ENCODE results near the gene CAMK1D.
"Not testable (repeated sequence)": the region's sequence is repeated elsewhere in the genome, so short reads cannot be mapped to it uniquely, and the experiment has no call there.

Gene CAMK1D

DNA sequence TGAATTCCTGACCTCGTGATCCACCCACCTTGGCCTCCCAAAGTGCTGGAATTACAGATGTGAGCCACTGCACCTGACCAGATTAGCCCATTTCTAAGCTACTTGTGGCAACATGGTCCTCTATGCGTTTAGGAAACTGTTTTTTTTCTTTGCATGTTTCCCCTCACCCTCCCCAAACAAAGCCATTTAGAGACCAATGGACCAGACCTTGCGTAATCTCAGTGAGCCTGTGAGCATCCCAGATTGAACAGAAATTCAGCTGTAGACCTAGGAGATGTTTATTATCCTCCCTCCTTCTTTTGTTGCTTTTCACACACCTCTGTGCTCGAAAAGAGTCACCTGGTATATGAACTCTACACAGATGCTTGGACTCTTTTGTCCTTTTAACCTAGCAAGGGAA is 28.5 kb upstream of the CAMK1D start:
- Mint-ChIP-seq H3K27ac (no peak overlapping the region), H3K27me3 (ENCODE audit: low read depth) (peaks cover 9% of the 10 kb centered on the region), H3K4me1 (peaks cover under 1% of the 10 kb centered on the region), H3K4me3 (no peak overlapping the region), H3K36me3 (ENCODE audit: low read depth) (no peaks in the 10 kb centered on the region), H3K9me3 (no peaks in the 10 kb centered on the region)
- no peak for TF ChIP-seq CTCF (IDR thresholded peaks at IDR 0.05; ENCODE audit: unreplicated experiment in 3 of 3)

DNA sequence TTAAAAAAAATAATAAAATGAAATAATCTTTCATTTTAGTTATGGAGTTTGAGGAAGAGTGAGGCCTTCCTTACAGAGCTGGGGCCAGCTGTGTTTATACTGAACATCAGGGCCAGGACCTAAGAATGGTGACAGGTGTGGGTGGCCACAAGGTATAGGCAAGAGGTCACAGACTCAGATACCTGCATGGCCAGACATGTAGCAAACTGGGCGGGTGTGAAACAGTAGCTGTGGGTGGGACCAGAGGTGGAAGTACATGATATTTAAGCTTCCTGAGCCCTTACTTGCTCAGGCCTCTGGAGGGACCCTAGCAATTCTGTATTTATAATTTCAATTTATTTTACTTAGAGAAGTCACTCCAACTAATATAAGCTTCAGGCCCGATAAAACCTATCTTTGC is 27.7 kb upstream of the CAMK1D start:
- peaks cover 9% of the 10 kb centered on the region for H3K27me3 Mint-ChIP-seq (ENCODE audit: low read depth)
- H3K36me3 Mint-ChIP-seq (ENCODE audit: low read depth) = no peaks in the 10 kb centered on the region
- TF ChIP-seq CTCF (IDR thresholded peaks at IDR 0.05; ENCODE audit: unreplicated experiment in 3 of 3) = no peak
- H3K4me1 Mint-ChIP-seq = peaks cover 6% of the 10 kb centered on the region
- H3K9me3 Mint-ChIP-seq = no peaks in the 10 kb centered on the region
- no peak overlapping the region for H3K4me3 Mint-ChIP-seq
- H3K27ac Mint-ChIP-seq = no peak overlapping the region

- TF ChIP-seq CTCF (IDR thresholded peaks at IDR 0.05; ENCODE audit: unreplicated experiment in 3 of 3) = no peak
- Mint-ChIP-seq H3K27me3 (ENCODE audit: low read depth) (peaks cover 9% of the 10 kb centered on the region), H3K27ac (no peak overlapping the region), H3K4me3 (no peak overlapping the region), H3K9me3 (no peaks in the 10 kb centered on the region), H3K36me3 (ENCODE audit: low read depth) (no peaks in the 10 kb centered on the region), H3K4me1 (peaks cover 6% of the 10 kb centered on the region)
Measured at GRCh38 chr10:12322583-12323131, 26.7 kb upstream of the CAMK1D start.

DNA sequence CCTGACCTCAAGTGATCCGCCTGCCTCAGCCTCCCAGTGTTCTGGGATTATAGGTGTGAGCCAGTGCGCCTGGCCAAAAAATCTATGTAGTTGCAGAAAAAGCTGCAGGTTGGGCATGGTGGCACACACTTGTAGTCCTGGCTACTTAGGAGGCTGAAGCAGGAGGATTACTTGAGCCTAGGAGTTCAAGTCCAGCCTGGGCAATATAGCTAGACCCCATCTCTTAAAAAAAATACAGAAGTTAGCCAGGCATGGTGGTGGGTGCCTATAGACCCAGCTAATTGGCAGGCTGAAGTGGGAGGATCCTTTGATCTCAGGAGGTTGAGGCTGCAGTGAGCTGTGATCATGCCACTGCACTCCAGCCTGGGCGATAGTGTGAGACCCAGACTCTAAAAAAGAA is 24.8 kb upstream of the CAMK1D start:
- Mint-ChIP-seq H3K4me3 (no peak overlapping the region), H3K27me3 (ENCODE audit: low read depth) (peaks cover 12% of the 10 kb centered on the region), H3K36me3 (ENCODE audit: low read depth) (no peaks in the 10 kb centered on the region), H3K4me1 (peaks cover 6% of the 10 kb centered on the region), H3K27ac (no peak overlapping the region), H3K9me3 (no peaks in the 10 kb centered on the region)
- TF ChIP-seq CTCF (IDR thresholded peaks at IDR 0.05; ENCODE audit: unreplicated experiment in 3 of 3) = no peak

DNA sequence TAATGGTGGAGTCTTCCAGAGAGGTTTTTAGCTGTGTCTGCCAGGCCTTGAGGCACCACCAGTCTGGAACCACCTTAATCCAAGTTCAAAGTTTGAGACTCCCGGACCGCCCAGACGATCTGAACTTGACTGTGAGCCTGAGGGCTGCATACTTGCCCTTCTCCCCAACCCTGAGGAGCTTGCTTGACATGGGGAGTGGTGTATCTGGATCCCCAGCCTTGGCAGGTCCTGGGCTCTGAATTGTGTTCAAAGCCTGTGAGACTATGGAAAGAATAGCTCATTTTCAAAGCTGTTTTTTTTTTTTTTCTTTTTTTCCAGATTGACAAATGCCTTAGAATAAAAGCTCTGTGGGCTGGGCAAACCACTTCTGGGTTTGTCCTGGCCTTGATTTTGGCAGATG is 22.3 kb upstream of the CAMK1D start:
- no peak overlapping the region for H3K27ac Mint-ChIP-seq
- TF ChIP-seq CTCF (IDR thresholded peaks at IDR 0.05; ENCODE audit: unreplicated experiment in 3 of 3) = no peak
- peaks cover 6% of the 10 kb centered on the region for H3K4me1 Mint-ChIP-seq
- H3K27me3 Mint-ChIP-seq (ENCODE audit: low read depth) = peaks cover 12% of the 10 kb centered on the region
- H3K9me3 Mint-ChIP-seq = no peaks in the 10 kb centered on the region
- H3K36me3 Mint-ChIP-seq (ENCODE audit: low read depth) = no peaks in the 10 kb centered on the region
- no peak overlapping the region for H3K4me3 Mint-ChIP-seq

DNA sequence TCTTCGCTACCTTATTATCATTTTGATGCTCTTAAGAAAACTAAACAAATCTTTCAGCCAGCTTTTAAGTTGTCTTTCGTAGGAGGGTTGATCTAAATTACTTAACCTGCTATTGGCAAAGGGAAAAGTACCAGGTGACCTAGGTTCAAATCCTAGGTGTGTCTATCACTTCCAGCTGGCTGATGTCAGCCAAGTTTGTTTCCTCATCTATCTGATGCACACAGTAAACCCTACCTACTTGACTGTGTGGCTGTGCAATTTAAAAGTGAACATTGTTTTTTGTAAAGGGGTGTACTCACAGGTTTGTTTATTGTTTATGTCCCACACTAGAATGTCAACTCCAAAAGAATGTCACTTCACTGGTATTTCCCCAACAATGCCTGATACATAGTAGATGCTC is 21.9 kb upstream of the CAMK1D start:
- H3K9me3 Mint-ChIP-seq = no peaks in the 10 kb centered on the region
- H3K27me3 Mint-ChIP-seq (ENCODE audit: low read depth) = peaks cover 10% of the 10 kb centered on the region
- no peak overlapping the region for H3K4me3 Mint-ChIP-seq
- no peaks in the 10 kb centered on the region for H3K36me3 Mint-ChIP-seq (ENCODE audit: low read depth)
- no peak for TF ChIP-seq CTCF (IDR thresholded peaks at IDR 0.05; ENCODE audit: unreplicated experiment in 3 of 3)
- H3K4me1 Mint-ChIP-seq = peaks cover 6% of the 10 kb centered on the region
- H3K27ac Mint-ChIP-seq = no peak overlapping the region

- H3K9me3 Mint-ChIP-seq; H3K27me3 Mint-ChIP-seq (ENCODE audit: low read depth); H3K36me3 Mint-ChIP-seq (ENCODE audit: low read depth); H3K27ac Mint-ChIP-seq; H3K4me3 Mint-ChIP-seq; H3K4me1 Mint-ChIP-seq: not testable (repeated sequence)
Measured at GRCh38 chr10:12328312-12328711, 21.0 kb upstream of the CAMK1D start.
